Loucy (cell line): Measurements from ENCODE around the gene APH1B.

Experiments
- CTCF ChIP-seq: fragments of 200-600 bp; sonication (generic); conservative IDR thresholded peaks from 2 replicates; pipeline ENCODE4 v1.5.1; 2014; ENCODE audit warnings: mild to moderate bottlenecking, antibody characterized with exemption, low read length
- EZH2phosphoT487 ChIP-seq: fragments of 200-600 bp; IDR thresholded peaks from 2 replicates; pipeline ENCODE4 v1.6.1; 2018; ENCODE audit warnings: antibody characterized with exemption, mild to moderate bottlenecking, moderate library complexity, borderline replicate concordance

- TF ChIP-seq CTCF (no peak), EZH2phosphoT487 (no peak)
Observed at GRCh38 chr15:63329567-63330350, 52.4 kb downstream of the APH1B start.
